Kidney (tissue), 14 donors: Measurements from ENCODE around the gene SYVN1. TPM values are rescaled to one million over a fixed set of nuclear protein-coding genes. Genes with fewer than 3 reads are reported as not detected.

Experiments
- DNase-seq, 5 donors: peaks; one replicate each; pipeline ENCODE4 v3.0.0-alpha.2; 2013 to 2020
- FAIRE-seq: peaks from 2 replicates; lab custom pipeline; 2012; peaks lifted over from hg19 to GRCh38; lab: Jason Lieb, UNC
- H3K27ac ChIP-seq, 2 donors: one replicate each; pipeline ENCODE4 v1.7.0; 2013; ENCODE audit warnings: low read depth in 2 of 2, low read length in 2 of 2, inconsistent platforms in 1 of 2
- H3K27me3 ChIP-seq: one replicate; pipeline ENCODE4 v1.7.1; 2013; ENCODE audit warnings: low read length, inconsistent platforms; ENCODE audit not compliant: control insufficient read depth, insufficient read depth
- H3K36me3 ChIP-seq, 3 donors: one replicate each; pipeline versions ENCODE4 v1.7.0 to v1.7.1; 2013; ENCODE audit warnings: low read length in 3 of 3, control low read depth in 1 of 3, inconsistent platforms in 1 of 3; ENCODE audit not compliant: insufficient read depth in 3 of 3, control insufficient read depth in 2 of 3
- H3K4me1 ChIP-seq, 3 donors: one replicate each; pipeline versions ENCODE4 v1.7.0 to v1.7.1; 2013; ENCODE audit warnings: low read length in 3 of 3, inconsistent platforms in 1 of 3, low read depth in 1 of 3; ENCODE audit not compliant: control insufficient read depth in 2 of 3, insufficient read depth in 2 of 3
- H3K4me3 ChIP-seq, 3 donors: one replicate each; pipeline versions ENCODE4 v1.7.0 to v1.8.1; 2013; ENCODE audit warnings: low read length in 3 of 3, control low read depth in 1 of 3, inconsistent platforms in 1 of 3
- H3K9ac ChIP-seq, 3 donors: one replicate each; pipeline versions ENCODE4 v1.7.0 to v1.7.1; 2013; ENCODE audit warnings: low read length in 3 of 3, control low read depth in 1 of 3, inconsistent platforms in 1 of 3
- H3K9me3 ChIP-seq, 3 donors: one replicate each; pipeline versions ENCODE4 v1.7.0 to v1.7.1; 2013; ENCODE audit warnings: low read length in 3 of 3, control low read depth in 1 of 3, inconsistent platforms in 1 of 3; ENCODE audit not compliant: control insufficient read depth in 2 of 3, insufficient read depth in 1 of 3
- CTCF ChIP-seq: IDR thresholded peaks from 3 replicates; pipeline ENCODE4 v1.5.1; 2012; ENCODE audit warnings: mild to moderate bottlenecking, moderate library complexity, borderline replicate concordance; ENCODE audit not compliant: insufficient read depth; ENCODE audit errors: extremely low read depth
- intact Hi-C: fragments of 100-400 bp; cut with DNase I; formaldehyde crosslinking; loops from one replicate; pipeline ENCODE4 v1.11.1; 2022
- polyA plus RNA-seq: library from polyadenylated mRNA; stranded (reverse); fragments of 350-450 nt; fragmentation: Illumina TruSeq; extraction: RNeasy Lipid Tissue Mini Kit (QIAGEN cat#74804); gene quantifications from one replicate; pipeline ENCODE4 v1.2.3, GENCODE V29; 2014; ENCODE audit warnings: low read depth, low replicate concordance; ENCODE audit not compliant: insufficient read depth
- total RNA-seq: library from RNA; stranded (reverse); fragmentation: NEBNext Ultra II Directional; extraction: Animal tissue kit (Norgen Biotek cat#: 25700); gene quantifications from one replicate; pipeline ENCODE4 v1.2.1, GENCODE V29; 2021
- donor health status: control.
- donor health status: control.
- donor health status: control.
- donor health status: control.
- donor health status: control.
- donor health status: DM: yes; HTN: yes; CAD: no.
- donor health status: Normal renal cell carcinoma (clear cell type).

Gene SYVN1
- total and polyA plus RNA-seq, 2 donors from 2014 or later, result 21.2 to 69.8 TPM

DNA sequence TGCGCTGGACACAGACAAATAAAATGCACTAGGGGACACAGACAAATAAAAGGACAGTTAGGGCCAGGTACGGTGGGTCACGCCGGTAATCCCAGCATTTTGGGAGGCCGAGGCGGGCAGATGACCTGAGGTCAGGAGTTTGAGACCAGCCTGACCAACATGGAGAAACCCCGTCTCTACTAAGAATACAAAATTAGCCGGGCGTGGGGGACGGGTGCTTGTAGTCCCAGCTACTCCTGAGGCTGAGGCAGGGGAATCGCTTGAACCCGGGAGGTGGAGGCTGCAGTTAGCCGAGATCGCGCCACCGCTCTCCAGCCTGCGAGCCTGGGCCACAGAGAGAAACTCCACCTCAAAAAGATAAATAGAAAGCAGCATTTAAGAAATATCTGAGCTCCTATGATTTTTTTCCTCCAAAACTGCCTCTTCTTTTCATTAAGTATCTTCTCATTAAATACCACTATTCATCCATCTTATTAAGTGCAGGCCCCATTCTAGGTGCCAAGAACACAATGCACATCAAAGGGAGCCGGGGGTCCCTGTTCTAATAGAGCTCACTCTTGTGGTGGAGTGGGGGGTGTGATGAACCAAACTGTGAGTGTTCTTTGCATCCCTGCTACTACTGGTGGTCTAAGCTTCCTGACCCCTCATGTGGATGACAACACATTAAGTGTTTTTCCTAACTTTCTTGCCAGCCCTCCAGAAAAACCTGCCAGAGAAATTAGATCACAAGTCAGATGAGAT, 16.1 kb downstream of the SYVN1 start:
- peak in 2 of 5 donors; percentile 22 to 40 for DNase-seq
- peak overlapping the region; percentile 41 to 43 for H3K27ac ChIP-seq

GRCh38 chr11:65117206-65118096, 16.9 kb downstream of the SYVN1 start, which contains the start of gene ZNHIT2:
TSS of gene ZNHIT2 (minus strand) at chr11:65117701. CDS start at chr11:65117653, 48 bp downstream.
- Histone ChIP-seq H3K27ac (peak within 1 kb of the TSS; percentile 74 to 76), H3K9ac (peak within 1 kb of the TSS; percentile 6 to 85 (median 67)), H3K4me3 (peak within 1 kb of the TSS; percentile 86 to 90 (median 87)), H3K27me3 (no peaks in the 10 kb centered on the region), H3K9me3 (no peaks in the 10 kb centered on the region), H3K36me3 (peaks cover 2 to 22% (median 12%) of the 10 kb centered on the region in 3 donors), H3K4me1 (peaks cover 2 to 40% (median 14%) of the 10 kb centered on the region in 3 donors)
- peak; percentile 95 for FAIRE-seq
- peak; percentile 100 for DNase-seq
- TF ChIP-seq CTCF, result peak; percentile 96
- intact Hi-C loops, result no loop called here

More for the DNA sequence above, 16.1 kb downstream of the SYVN1 start:
- H3K27me3 ChIP-seq, result no peaks in the 10 kb centered on the region
- H3K4me3 ChIP-seq, result no peak overlapping the region
- FAIRE-seq, result no peak
- no peak overlapping the region for H3K9ac ChIP-seq
- H3K9me3 ChIP-seq, result no peaks in the 10 kb centered on the region
- peaks cover 2 to 22% (median 12%) of the 10 kb centered on the region in 3 donors for H3K36me3 ChIP-seq
- peaks cover 2 to 37% (median 17%) of the 10 kb centered on the region in 3 donors for H3K4me1 ChIP-seq
- intact Hi-C loops, result no loop called here
- no peak for TF ChIP-seq CTCF

- Histone ChIP-seq H3K27me3 (no peaks in the 10 kb centered on the region), H3K36me3 (peaks cover 2 to 22% (median 12%) of the 10 kb centered on the region in 3 donors), H3K9ac (peak overlapping the region in 2 of 3 donors; percentile 6 to 85), H3K4me3 (peak overlapping the region; percentile 86 to 90 (median 87)), H3K27ac (peak overlapping the region; percentile 74 to 76), H3K4me1 (peaks cover 2 to 43% (median 14%) of the 10 kb centered on the region in 3 donors), H3K9me3 (no peaks in the 10 kb centered on the region)
- intact Hi-C loops, result no loop called here
- no peak for TF ChIP-seq CTCF
- peak in 4 of 5 donors; percentile 15 to 88 (median 51) for DNase-seq
- no peak for FAIRE-seq
These were observed 17.7 kb downstream of the SYVN1 start for GRCh38 chr11:65116370-65117205.
